GM06990 (cell line): Measurements from ENCODE around the gene CEND1.

Source experiments
- DNase-seq: peaks from one replicate; pipeline ENCODE4 v3.0.0-alpha.2; 2011; ENCODE audit not compliant: insufficient read length; ENCODE audit errors: extremely low read depth
- H3K27me3 ChIP-seq: replicated peaks from 2 replicates; pipeline ENCODE4 v1.6.0; 2011; ENCODE audit warnings: low read length; ENCODE audit not compliant: control insufficient read depth, insufficient read depth
- H3K36me3 ChIP-seq: 2 replicates; pipeline ENCODE4 v1.5.1; 2011; ENCODE audit warnings: low read length; ENCODE audit not compliant: control insufficient read depth, insufficient read depth
- H3K4me3 ChIP-seq: replicated peaks from 2 replicates; pipeline ENCODE4 v1.5.1; 2011; ENCODE audit warnings: low read depth, mild to moderate bottlenecking, control low read depth, low read length
- TF ChIP-seq, protein P1 (sequence below): IDR thresholded peaks from 2 replicates; pipeline ENCODE4 v1.5.1; 2011; ENCODE audit warnings: low read length, control low read depth, mild to moderate bottlenecking, inconsistent platforms; ENCODE audit not compliant: insufficient read depth, poor library complexity, severe bottlenecking

CEND1 gene

DNA sequence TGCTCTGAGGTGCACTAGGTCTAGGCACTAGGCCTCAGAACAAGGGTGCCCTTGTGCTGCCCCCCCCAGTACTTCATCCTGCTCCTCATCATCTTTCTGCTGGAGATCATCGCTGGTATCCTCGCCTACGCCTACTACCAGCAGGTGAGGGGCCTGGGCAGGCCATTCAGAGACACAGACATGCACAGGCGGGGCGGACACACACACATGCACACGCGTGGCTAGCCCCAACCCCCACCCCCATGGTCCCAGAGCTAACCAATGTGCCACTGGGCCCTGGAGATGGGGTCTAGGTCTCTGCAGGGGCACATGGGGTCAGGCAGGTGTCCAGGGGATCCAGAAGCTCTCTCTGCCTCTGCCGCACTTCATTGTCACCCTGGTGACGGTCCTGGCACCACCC, 46.8 kb upstream of the CEND1 start:
- TF ChIP-seq, protein P1, sequence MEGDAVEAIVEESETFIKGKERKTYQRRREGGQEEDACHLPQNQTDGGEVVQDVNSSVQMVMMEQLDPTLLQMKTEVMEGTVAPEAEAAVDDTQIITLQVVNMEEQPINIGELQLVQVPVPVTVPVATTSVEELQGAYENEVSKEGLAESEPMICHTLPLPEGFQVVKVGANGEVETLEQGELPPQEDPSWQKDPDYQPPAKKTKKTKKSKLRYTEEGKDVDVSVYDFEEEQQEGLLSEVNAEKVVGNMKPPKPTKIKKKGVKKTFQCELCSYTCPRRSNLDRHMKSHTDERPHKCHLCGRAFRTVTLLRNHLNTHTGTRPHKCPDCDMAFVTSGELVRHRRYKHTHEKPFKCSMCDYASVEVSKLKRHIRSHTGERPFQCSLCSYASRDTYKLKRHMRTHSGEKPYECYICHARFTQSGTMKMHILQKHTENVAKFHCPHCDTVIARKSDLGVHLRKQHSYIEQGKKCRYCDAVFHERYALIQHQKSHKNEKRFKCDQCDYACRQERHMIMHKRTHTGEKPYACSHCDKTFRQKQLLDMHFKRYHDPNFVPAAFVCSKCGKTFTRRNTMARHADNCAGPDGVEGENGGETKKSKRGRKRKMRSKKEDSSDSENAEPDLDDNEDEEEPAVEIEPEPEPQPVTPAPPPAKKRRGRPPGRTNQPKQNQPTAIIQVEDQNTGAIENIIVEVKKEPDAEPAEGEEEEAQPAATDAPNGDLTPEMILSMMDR: no peak
- peaks cover 25% of the 10 kb centered on the region for H3K36me3 ChIP-seq

DNA sequence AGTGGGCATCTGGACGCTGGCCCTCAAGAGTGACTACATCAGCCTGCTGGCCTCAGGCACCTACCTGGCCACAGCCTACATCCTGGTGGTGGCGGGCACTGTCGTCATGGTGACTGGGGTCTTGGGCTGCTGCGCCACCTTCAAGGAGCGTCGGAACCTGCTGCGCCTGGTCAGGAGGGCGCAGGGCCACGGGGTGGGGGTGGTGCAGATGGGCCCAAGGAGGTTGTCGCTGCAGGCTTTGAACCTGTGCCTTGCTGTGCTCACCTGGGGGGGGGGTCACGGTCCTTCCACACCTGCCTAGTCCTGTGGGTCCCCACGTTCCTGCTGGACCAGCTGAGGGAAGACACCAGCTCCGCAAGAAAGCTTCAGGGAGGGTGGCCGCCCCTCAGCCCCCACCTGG, 46.4 kb upstream of the CEND1 start:
- DNase-seq: no peak
- TF ChIP-seq, protein P1: no peak
- no peak overlapping the region for H3K4me3 ChIP-seq
- peaks cover 25% of the 10 kb centered on the region for H3K36me3 ChIP-seq
- H3K27me3 ChIP-seq: peaks cover 1% of the 10 kb centered on the region

More for the DNA sequence above, 46.8 kb upstream of the CEND1 start:
- no peak for DNase-seq
- no peak overlapping the region for H3K4me3 ChIP-seq
- H3K27me3 ChIP-seq: no peaks in the 10 kb centered on the region; the same call in 1 of the 2 replicates

DNA sequence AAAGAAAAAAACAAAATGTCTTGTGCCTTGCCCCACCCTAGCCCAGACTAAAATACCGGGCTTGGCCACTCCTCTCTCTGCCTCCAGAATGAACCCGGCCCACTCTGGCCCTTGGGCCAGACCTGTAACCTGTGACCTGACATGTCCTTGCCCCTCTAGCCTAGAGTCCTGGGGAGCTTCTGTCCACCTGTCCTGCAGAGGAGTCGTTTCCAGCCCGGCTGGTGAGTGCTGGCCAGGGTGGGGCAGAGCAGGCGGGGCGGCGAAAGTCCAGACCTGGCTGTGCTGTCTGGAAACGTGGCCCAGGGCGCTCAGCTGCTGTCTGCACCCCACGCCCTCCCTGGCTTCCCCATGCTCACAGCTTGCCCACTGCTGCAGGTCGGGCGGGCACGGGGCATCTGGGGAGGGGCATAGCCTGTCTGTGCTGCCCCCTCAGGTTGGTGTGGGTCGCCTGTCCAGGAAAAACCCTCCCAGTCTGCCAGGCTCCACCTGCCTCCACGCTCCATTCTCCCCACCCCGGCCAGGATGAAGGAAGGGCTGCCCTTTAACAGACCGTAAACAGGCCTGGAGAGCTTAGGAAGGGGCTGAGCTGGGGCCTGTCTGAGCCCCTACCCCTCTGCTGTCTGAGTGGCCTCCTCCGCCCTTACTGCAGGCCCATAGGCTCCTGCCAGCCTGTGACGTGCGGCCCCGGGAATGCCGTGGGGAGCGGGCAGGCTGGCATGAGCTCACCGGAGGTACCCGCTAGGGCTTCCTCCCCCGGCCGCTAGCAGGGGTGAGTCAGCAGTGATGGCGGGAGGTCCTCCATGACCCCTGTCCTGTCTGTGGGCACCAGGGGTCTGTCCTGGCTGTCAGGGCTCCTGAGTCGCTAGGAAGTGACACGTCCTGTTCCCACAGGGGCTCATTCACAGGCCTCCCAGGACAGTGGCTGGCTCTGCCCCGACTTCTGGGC, 44.8 kb upstream of the CEND1 start:
- peaks cover 20% of the 10 kb centered on the region for H3K36me3 ChIP-seq
- TF ChIP-seq, protein P1: no peak
- peaks cover 1% of the 10 kb centered on the region for H3K27me3 ChIP-seq
- DNase-seq: no peak
- no peak overlapping the region for H3K4me3 ChIP-seq

DNA sequence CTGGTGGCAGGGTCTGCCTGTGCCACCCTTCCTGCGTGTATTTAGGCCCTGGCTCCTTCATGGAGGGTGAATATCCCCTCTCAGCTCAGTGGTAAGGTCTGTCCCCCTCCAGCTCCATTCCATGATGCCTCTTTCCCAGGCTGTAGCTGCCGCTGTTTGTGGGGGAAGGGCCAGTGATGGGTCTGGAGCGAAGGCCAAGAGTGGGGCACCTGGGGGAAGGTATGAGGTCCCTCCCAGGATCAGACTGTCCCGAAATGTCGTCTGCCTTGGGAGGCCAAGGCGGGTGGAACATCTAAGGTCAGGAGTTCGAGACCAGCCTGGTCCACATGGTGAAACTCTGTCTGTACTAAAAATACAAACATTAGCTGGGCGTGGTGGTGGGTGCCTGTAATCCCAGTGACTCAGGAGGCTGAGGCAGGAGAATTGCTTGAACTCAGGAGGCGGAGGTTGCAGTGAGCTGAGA, 44.0 kb upstream of the CEND1 start:
- no peak for DNase-seq
- Histone ChIP-seq H3K36me3 (peaks cover 14% of the 10 kb centered on the region), H3K4me3 (peak overlapping the region; percentile 61), H3K27me3 (peaks cover 1% of the 10 kb centered on the region)
- TF ChIP-seq, protein P1: no peak

DNA sequence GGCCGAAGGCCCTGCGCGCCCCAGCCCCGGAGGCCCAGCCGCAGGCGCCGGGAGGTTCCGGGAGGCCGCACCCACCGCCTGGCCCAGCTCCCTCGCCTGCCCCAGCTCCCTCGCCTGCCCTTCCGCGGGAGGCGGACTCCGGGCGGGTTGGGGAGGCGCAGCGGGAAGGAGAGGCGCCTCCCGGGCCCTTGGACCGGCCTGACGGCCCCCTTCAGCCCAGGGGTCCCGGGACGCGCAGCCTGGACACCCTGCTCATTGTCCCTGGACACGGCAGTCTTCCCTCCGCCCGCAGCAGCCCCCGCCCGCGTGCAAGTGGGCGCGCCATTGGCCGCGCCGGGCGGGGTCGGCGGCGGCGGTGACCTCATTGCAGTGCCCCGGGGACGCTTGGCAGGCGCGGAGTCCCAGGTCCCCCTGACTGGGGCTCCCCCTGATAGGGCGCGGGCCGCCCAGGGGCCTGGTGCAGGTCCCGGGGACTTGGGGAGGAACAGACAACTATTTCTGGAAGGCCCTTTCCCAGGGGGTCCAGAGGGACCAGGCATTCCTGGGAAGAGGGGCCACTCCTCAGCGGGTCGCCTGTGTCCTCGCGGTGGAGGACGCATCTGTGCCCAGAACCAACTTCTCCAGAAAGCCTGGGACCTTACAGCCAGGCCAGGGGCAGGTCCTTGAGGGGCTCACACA, 43.4 kb upstream of the CEND1 start:
- Histone ChIP-seq H3K27me3 (peaks cover 1% of the 10 kb centered on the region), H3K4me3 (peak overlapping the region; percentile 61), H3K36me3 (peaks cover 10% of the 10 kb centered on the region)
- peak; percentile 57 for DNase-seq
- TF ChIP-seq, protein P1: no peak
